Stimulated activated CD8-positive, alpha-beta memory T cell treated with anti-CD3 and anti-CD28 coated beads, Interleukin-12 subunit alpha, Interleukin-12 subunit beta, amount 100 ng/mL, for 4 hours (primary cell): Measurements from ENCODE around the gene WWOX.

ENCODE experiments used
- DNase-seq: peaks from one replicate; pipeline ENCODE4 v3.0.0-alpha.2; 2020; ENCODE audit warnings: low read depth

WWOX gene

DNA sequence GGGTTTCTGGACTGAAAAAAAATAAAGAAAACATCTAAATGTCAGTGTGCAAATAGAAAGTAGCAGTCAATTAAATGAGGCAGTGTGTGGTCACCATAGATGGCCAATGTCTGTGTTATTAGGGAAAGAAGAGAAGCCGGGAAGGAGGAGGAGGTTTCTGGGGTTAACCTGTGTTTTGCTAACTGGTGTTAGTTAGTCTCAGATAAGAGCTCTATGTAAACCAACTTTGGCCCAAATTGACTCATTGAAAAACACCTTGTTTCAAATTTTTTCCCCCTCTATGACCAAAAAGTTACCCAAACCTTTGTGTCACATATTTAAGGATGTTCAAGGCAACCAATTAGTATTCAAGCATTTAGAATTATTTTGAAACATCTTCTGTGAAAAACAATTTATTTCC, 970.2 kb downstream of the WWOX start:
- no peak for DNase-seq

DNA sequence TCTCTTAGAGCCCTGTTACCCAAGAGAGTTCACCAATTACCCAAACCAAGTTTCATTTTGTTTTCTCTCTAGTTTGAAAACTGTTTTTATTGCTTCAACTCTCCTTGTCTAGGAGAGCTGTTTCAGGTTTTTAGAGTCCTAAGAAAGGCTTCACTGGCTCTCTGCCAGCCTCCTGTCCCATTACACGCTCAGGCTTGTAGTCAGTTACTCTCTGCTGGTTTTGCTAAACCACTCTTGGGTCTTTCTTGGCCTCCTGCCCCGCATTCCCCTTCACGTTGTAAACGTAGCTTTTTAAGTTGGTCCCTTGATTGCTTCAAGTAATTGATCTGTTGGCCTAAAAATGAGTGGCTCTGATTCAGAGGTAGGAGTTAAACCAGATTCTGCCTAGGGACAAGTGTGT, 972.0 kb downstream of the WWOX start:
- no peak for DNase-seq

DNA sequence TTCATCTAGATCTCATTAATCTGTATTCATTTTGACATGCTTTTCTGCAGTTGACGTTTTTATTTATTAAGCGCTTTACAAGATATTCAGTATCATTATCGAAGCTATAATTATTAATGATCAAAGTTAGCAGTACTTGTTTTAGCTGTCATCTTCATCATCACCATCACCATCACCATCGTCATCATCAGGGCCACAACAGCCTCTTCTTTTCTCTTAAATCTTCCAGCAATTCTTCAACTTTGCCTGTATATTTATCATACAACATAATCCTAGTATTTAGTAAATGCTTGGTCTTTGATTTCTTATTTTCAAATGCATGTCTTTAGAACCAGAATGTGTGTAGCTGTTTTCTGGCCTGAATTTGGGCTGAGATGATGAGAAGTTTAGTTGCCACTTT, 973.1 kb downstream of the WWOX start:
- DNase-seq, result no peak

DNA sequence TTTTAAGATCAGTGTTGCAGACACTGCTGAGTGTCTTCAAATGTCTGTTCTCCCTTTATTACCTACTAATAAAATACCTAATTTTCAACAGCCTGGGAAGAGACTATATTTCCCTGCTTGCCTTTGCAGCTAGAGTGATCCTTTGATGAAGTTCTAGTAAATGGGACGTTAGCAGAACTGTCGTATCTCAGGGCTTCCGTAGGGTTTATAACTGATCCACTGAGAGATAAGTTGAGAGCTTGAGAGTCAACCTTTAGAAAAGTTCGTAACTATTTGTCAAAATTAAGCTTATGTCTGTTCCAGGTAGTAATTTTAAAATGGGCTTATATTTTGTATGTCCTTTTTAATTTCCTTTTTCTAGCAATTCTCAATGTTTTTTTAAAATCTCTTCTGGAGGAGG, 974.1 kb downstream of the WWOX start:
- DNase-seq, result no peak

DNA sequence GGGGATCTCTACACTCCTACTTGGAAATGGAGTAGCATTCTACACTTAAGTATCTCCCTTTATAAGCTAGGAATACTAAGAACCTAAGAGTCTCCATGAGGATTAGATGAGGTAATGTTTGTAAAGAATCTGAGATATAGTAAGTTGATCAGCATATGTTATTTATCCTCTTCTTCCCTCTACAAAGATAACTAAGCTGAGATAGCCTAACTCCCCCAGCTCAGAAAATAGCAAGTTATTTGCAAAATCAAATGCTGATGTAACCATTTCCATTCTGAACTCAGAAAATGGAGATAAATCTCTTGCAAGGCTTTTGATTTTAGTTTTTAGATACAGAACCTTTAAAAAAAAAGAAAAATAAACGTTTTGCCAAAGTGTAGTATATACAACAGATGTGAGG, 975.1 kb downstream of the WWOX start:
- no peak for DNase-seq

DNA sequence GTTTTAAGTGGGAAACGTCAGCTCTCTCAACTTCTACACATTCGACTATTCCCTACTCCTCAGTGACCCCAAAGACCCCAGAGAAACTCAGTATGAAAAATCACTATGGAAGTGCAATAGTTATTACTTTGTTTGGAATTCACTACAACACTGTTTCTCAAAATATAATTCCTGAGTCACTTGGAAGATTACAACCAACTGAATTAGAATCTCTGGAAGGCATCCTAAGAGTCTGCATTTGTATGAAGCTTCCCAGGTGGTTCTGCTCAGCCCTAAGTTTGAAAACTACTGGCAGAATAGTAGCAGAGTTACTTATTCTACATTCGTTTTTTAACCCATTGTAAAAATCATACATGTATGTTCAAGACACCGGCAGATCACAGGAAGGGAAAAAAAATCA, 975.5 kb downstream of the WWOX start:
- DNase-seq, result no peak

DNA sequence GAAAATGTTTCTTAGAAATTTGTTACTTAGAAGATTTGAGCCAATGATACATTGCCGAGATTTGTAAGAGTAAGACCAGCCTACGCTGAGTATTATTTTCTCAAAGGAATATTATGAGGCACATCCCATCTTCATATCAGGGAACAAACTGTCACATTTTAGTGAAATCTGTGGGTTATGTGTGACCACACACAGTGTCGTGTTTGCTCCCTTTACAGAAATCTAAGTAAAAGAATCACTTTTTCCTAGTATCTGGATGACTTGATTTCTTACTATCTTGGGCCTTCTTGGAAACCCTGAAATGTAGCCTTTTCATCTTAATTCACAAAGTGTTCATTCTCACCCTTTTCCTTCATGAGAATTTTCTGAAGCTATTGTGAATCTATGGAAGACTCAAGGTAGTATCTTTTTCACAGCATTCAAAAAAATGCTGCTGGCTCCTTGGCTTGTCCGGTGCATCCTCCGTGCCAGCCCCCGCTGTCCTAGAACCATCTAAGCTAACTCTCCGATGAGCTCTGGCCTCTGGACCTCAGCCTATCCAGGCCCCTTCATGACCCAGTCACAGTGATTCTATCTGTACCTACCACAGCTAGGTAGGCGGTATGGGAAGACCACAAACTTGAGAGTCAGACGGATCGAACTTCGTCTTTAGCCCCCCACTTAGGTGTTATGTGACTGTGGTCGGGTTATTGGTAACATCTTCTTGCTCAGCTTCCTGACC, 976.8 kb downstream of the WWOX start:
- no peak for DNase-seq

DNA sequence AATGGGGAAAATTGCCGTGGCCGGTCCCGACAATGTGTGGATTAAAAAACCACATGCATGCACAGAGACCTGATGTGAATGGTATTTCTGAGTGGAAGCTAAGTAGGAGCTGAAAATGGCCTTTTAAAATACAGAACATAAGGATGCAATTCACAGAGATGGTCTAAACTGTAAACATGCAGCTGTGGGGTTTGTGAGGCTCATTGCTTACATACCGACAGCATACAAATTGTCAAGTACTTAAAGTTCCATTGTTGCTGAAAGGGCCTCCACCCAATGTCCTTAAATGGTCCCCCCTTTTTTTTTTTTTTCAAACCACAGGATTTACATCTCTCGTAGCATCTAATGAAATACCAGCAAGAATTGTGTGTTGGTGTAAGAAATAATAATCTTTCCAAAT, 977.9 kb downstream of the WWOX start:
- no peak for DNase-seq

DNA sequence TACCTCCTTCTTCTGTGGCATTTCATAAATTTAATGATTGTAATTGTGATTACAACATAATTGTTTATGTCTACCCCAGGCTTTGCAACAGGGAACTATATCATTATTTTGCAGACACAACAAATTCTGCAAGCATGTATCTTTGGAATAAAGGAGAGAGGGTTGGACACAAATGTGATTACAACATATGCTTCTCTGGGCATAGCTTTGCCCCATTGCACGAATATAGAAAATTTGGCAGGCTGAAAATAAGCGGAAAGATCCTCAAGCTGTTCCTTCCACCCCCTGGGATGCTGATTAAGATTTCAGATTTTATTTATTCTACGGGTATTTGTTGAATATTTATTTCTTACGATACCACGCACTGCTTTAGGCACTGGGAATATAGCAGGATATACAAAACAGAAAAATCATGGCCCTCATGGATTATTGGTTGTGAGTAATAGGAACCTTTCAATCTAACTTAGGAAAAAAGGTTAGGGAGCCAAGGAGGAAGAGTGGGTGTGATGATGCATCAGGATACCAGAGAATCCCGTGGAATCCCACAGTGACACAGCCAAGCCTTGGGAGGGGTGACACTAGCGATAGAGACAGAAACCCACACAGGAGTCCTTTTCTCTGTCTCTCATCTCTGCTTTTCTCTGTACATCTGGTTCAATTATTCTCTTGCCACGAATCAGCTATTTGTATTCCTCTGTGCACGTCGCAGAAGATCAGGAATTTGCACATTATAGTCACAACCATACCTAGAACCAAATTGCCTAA, 980.4 kb downstream of the WWOX start:
- DNase-seq, result no peak

DNA sequence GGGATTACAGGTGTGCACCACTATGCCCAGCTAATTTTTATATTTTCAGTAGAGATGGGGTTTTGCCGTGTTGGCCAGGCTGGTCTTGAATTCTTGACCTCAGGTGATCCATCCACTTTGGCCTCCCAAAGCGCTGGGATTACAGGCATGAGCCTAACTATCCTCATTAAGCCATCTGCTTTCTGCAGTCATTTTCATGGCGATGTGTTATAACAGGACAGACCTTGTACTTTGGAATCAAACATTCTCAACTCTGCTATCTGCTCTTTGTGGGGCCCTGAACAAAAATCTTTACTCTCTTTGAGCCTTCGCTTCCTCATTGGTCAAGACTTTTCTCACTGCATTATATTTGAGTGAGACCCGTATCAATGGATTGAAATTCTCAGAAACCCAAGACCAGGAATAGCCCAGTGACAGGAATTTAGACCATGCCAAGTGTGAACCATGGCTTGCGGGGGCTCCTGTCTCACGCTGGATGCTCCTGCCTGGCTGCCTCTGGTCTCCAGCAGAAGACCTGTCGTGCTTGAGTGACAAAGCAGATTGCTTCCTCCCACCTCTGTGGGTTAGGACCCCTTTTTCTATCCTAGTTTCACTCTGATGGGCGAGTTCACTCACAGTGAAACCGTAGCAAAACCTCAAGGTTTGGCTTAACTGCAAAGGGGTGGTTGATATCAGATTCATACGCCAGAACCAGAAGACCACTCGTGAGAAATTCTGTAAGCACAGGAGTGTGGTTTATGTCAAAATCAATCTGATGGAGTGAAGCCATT, 982.0 kb downstream of the WWOX start:
- no peak for DNase-seq

DNA sequence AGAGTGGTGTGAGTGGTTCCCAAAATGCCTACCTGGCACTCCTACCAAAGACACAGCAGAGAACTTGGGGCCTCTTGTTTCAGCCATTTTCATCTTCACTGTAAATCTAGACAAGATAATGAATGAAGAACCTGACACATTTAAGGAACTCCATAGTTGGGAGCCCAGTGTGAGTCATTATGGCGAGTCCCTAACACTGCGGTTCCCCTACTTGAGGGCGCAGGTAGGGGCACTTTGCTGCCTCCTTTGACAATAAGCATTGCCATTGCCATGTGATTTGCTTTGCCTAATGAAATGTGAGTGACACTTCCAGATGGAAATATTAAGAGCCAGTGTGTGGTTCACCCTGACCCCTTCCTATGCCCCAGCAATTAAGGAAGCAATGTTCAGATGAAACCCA, 983.5 kb downstream of the WWOX start:
- no peak for DNase-seq

DNA sequence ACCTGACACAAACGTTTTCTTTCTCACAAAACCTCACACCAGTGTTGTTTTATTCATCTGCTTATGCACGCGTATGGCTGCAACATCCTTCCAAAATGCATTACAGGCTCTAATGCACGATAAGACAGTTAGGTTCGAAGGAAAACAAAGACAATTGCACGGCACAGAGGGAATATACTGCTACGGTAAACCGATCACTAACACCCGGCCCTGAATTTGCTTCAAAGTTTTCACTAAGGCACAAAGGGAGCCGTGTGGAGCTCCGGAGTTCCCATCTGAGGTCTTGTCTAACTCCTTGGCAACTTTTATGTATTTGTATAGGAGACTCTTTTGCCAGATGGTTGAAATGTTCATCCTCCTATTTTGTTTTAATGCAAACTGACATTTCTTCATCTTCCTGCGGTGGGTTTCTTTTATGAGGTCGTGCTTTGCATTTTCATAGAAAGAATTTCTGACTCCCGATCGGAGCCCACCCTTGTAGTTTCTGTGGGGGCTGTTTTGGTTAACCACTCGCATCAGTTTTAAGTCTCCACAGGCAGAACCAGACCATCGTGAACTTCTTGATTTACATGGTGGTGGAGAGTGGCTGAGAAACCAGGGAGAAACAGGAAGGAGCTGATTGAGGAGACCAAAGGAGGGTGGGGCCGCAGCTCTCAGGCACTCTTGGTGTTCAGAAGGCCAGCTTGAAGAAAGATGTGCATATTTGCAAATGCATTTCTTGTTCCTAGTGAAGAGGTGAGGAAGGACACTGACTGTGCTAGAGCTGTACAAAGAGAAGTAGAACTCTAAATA, 984.2 kb downstream of the WWOX start:
- DNase-seq, result no peak

DNA sequence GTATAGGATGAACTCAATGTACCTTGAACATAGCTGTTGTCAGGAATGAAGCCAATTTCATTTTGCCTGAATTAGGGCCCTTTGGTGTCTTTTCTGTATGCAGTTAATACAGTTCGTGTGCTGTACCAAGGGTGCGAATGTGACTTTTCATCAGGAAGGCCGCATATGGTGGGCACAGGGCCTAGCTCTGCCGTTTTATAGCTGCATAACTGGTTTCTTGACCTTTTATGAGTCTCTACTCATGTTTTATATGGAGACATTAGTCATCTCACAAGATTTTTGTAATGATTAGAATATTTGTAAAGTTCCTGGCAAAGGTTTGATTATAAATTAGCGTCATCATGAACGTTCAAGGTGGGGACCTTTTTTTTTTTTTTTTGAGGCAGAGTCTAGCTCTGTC, 989.5 kb downstream of the WWOX start:
- DNase-seq, result no peak

DNA sequence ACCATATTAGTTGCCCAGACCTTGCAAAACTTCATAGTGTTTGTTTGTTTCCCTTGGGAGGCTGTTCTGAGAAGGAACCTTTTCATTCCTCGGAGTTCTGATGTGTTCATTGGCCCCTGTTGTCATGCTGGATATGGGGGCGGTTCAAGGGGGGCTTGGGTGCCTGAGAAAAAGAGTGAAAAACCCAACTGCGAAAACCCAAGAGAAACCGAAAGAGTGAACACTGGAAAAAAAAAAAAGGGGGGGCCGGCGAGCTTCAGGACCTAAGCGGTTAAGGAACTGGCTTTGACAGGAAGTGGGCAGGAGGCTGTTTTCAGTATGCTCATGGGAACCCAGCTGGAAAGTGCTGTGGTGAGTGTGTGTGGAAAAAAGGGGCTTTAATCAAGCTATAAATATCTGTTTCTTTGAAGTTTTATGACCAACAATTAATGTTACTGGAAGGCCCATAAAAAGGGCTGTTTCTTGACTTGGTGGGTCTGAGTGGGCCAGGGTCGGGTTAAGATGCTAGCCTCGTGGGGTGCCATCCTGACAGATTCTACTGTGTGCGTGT, 990.4 kb downstream of the WWOX start:
- DNase-seq, result peak; percentile 6

DNA sequence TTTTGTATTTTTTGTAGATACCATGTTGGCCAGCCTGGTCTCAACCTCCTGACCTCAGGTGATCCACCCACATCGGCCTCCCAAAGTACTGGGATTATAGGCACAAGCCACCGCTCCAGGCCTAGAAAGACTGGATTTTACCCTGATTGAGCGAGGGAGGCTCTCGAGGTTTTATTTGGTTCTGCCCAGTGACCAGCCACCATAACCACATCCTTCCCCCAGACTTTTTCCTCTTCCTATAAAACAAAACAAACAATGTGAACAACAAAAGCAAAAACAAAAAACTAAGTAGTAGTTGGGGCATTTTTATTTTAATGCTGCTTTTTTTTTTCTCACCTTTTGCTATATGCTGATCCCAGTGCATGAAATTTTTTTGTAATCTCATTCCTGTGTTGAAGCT, 991.5 kb downstream of the WWOX start:
- no peak for DNase-seq

DNA sequence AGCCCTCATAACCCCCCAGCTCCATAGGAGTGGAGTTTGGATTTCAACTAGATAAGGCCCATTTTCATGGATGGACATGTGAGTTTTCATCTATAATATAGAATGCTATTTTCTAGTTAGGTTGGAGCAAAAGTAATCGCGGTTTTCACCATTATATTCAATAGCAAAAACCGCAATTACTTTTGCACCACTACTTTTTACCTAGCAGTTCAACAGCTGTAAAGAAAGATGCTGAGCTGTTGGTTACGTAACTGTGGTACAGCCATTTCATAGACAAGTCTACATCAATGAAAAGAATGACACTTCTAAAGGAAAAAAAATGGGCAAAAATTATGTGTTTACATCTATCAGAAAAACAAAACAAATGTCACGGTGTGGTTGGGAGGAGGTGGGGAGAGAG, 993.4 kb downstream of the WWOX start:
- no peak for DNase-seq

DNA sequence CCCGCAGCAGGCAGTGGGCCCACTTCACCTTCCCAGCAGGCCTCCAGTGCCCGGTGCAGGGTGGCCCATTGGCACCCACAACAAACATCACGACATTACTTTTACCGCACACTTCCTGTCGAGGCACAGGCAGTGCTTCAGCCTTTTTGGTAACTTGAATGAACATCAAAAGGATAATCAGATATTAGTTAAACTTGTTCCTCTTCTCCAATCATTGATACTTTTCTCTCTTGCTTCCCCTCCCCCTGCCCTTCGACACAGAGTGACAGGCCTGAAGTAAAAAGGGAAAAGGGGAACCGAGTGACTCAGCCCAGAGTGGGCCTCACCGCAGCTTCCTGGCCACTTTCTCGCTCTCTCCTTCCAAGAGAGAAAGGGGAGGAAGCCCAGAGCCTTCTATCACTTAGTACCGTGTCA, 994.1 kb downstream of the WWOX start:
- DNase-seq, result peak; percentile 12

DNA sequence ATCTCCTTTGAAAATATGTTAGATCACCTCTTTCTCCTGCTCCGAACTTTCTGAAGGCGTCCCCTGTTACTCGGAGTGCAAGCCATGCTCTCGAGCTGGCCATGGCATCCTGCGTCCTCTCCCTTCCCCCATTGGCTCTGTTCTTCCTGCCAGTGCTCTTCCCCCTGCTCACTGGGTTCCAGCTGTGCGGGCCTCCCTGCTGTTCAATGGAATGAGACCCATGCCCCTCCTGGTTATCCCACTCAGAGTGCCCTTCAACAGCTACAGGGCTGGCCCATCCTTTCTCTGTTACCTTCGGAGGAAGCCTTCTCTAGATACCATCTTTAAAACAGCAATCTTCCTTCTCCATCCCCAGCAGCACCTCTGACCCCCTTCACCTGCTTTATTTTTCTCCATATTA, 996.8 kb downstream of the WWOX start:
- DNase-seq, result no peak

DNA sequence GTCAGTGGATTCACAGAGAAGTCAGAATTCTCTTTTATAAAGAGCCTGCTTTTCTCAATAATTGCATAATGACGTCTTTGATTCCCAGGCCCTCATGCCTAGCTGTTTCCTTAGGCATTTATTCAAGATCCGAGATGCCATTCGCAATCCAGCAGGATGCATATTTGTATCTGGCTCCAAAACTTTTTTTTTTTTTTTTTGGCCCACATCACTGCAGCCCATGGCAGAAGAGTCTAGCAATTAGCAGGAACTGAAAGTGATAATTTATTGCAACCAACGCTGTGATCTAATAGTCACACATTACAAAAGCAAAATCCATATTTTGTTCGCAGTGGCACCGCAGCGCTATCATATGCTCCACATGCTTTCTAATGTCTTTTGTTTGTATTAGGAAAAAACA, 997.7 kb downstream of the WWOX start:
- DNase-seq, result no peak

DNA sequence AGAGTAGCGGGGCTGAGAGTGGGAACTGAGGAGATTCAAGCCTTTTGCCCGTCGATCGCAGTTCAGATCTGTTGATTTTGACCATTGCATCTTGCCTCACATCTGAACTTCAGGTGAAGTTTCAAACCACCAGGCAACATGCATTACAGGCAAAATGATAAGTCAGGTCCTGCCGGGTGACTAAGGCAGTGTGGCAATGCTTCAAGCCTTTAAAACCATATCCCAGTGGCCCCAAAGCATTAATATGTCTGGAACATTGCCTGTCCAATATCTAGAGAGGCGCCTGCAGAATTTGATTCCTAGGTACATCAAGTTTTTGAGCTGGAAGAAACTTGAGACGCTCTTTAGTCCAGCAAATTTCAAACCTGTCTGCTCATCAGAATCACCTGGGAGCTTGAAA, 998.3 kb downstream of the WWOX start:
- DNase-seq, result no peak

DNA sequence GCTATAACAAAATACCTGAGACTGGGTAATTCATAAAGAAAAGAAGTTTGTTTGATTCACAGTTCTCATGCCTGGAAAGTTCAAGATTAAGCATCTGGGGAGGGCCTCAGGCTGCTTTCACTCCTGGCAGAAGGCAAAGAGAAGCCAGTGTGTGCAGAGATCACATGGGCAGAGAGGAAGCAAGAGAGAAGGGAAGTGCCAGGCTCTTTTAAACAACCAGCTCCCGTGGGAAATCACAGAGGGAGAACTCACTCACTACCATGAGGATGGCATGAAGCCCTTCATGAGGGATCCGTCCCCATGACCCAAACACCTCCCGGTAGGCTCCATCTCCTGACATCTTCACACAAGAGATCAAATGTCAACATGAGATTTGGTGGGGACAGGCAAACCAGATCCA, 999.5 kb downstream of the WWOX start:
- DNase-seq, result no peak

DNA sequence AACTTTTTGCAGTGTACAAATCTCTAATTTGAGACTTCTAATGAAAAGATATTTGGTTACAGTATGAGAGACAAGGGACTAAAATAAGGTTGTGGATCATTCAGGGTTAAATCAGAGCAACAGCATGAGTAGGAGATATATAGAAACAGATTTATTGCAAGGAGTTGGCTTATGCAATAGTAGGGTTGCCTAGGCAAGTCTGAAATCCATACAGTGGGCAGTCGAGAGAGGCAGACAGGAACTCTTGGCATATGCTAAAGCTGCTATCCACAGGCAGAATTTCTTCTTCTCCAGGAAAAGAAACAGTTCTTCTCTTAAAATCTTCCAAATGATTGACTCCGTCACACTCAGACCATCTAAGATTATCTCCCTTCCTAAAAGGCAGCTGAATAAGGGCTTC, 1000.3 kb downstream of the WWOX start:
- no peak for DNase-seq
